DND-41 (cell line): ENCODE results near the gene ALDH1A2.

ENCODE experiments used
- ATAC-seq: fragments of 200-7000 bp; cut with Tn5 transposase; 3 replicates; pipeline ENCODE4 v1.9.1; 2021; ENCODE audit warnings: low read depth; ENCODE audit not compliant: insufficient read depth
- DNase-seq: peaks from one replicate; pipeline ENCODE4 v3.0.0-alpha.2; 2020
- H2AFZ ChIP-seq: 2 replicates; pipeline ENCODE4 v1.6.0; 2012; ENCODE audit warnings: low read depth, low read length
- H3K27ac ChIP-seq: 2 replicates; pipeline ENCODE4 v1.5.1; 2012; ENCODE audit warnings: low read length, inconsistent platforms
- H3K27me3 ChIP-seq: fragments of 200-600 bp; sonication (generic); 2 replicates; pipeline ENCODE4 v1.6.0; 2012; ENCODE audit warnings: low read length, mild to moderate bottlenecking, inconsistent platforms; ENCODE audit not compliant: insufficient read depth, poor library complexity
- H3K36me3 ChIP-seq: 2 replicates; pipeline ENCODE4 v1.5.1; 2012; ENCODE audit warnings: low read length, inconsistent platforms; ENCODE audit not compliant: insufficient read depth
- H3K4me1 ChIP-seq: 2 replicates; pipeline ENCODE4 v1.5.1; 2012; ENCODE audit warnings: mild to moderate bottlenecking, low read length; ENCODE audit not compliant: insufficient read depth
- H3K4me2 ChIP-seq: 2 replicates; pipeline ENCODE4 v1.6.0; 2012; ENCODE audit warnings: mild to moderate bottlenecking, moderate library complexity, low read length, inconsistent platforms; ENCODE audit not compliant: insufficient read depth
- H3K4me3 ChIP-seq, 2 experiments: fragments of 200-600 bp in 1 of 2; shearing (Covaris generic) in 1 of 2; 2 replicates each; pipeline ENCODE4 v1.5.1; 2012 to 2016; ENCODE audit warnings: inconsistent platforms in 2 of 2, low read length in 2 of 2, mild to moderate bottlenecking in 2 of 2, low read depth in 1 of 2, moderate library complexity in 1 of 2
- H3K79me2 ChIP-seq: 2 replicates; pipeline ENCODE4 v1.6.0; 2012; ENCODE audit warnings: low read length, inconsistent platforms; ENCODE audit not compliant: insufficient read depth
- H3K9ac ChIP-seq: 2 replicates; pipeline ENCODE4 v1.6.0; 2012; ENCODE audit warnings: low read depth, mild to moderate bottlenecking, inconsistent platforms, low read length, moderate library complexity
- H3K9me3 ChIP-seq: 2 replicates; pipeline ENCODE4 v1.5.1; 2012; ENCODE audit warnings: low read length, moderate library complexity, mild to moderate bottlenecking, inconsistent platforms; ENCODE audit not compliant: insufficient read depth, severe bottlenecking
- H4K20me1 ChIP-seq: 2 replicates; pipeline ENCODE4 v1.6.0; 2012; ENCODE audit warnings: low read length; ENCODE audit not compliant: insufficient read depth
- EZH2 ChIP-seq: IDR thresholded peaks from 3 replicates; pipeline ENCODE4 v1.6.1; 2012; ENCODE audit warnings: borderline replicate concordance, low read depth, mild to moderate bottlenecking, moderate library complexity, low read length, inconsistent platforms; ENCODE audit not compliant: severe bottlenecking
- TF ChIP-seq, protein P1 (sequence below): IDR thresholded peaks from 2 replicates; pipeline ENCODE4 v1.5.1; 2012; ENCODE audit warnings: borderline replicate concordance, low read length, moderate library complexity, mild to moderate bottlenecking; ENCODE audit not compliant: poor library complexity, severe bottlenecking; ENCODE audit errors: extremely low read depth

ALDH1A2 gene

DNA sequence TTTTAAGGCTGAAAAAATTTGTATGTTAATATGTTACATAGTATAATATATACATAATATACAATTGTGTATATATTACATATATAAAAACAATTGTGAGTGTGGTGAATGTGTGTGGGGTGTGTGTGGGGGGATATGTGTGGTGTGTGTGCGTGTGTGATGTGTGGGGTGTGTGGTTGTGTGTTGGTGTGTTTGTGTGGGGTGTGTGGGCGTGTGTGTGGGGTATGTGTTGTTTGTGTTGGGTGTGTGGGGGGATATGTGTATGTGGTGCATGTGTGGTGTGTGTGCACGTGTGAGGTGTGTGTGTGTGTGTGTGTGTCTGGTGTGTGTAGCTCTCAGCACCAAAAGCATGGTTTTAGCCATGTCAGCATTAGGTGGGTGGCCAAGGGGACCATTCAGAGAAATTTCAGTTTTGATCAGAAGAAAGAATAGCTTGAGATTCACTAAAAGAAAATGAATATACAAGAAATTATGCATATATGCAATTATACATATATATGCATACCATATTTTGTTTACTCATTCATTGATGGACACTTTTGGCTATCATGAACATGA lies 118.9 kb downstream of the ALDH1A2 start:
- Histone ChIP-seq H3K27me3 (peaks cover 11% of the 10 kb centered on the region), H3K4me1 (no peaks in the 10 kb centered on the region), H3K9me3 (no peaks in the 10 kb centered on the region), H4K20me1 (no peaks in the 10 kb centered on the region), H3K27ac (no peak overlapping the region), H3K9ac (no peak overlapping the region), H2AFZ (no peak overlapping the region), H3K79me2 (no peaks in the 10 kb centered on the region), H3K4me3 (no peak overlapping the region), H3K36me3 (no peaks in the 10 kb centered on the region), H3K4me2 (no peak overlapping the region)
- ATAC-seq, result no peak
- DNase-seq, result no peak
- no peak for TF ChIP-seq EZH2
- TF ChIP-seq, protein P1, sequence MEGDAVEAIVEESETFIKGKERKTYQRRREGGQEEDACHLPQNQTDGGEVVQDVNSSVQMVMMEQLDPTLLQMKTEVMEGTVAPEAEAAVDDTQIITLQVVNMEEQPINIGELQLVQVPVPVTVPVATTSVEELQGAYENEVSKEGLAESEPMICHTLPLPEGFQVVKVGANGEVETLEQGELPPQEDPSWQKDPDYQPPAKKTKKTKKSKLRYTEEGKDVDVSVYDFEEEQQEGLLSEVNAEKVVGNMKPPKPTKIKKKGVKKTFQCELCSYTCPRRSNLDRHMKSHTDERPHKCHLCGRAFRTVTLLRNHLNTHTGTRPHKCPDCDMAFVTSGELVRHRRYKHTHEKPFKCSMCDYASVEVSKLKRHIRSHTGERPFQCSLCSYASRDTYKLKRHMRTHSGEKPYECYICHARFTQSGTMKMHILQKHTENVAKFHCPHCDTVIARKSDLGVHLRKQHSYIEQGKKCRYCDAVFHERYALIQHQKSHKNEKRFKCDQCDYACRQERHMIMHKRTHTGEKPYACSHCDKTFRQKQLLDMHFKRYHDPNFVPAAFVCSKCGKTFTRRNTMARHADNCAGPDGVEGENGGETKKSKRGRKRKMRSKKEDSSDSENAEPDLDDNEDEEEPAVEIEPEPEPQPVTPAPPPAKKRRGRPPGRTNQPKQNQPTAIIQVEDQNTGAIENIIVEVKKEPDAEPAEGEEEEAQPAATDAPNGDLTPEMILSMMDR, result no peak

DNA sequence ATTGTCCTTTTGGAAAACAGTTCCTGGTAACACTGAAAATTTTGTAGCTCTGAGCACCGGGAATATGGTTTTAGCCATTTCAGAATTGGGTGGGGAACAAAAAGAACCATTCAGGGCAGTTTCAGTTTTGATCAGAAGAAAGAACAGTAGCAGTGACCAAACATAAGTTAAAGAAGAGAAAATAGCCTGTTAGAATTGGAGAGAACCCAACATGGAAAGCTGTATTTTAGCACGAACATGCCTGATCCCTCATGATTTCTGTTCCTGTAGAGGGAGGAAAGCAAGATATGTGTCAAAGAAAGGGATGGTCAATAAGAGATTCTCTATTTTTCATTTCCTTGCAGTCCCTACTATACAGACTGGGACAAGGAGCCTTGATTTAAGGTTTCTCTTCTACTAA lies 119.9 kb downstream of the ALDH1A2 start:
- Histone ChIP-seq H3K4me2 (no peak overlapping the region), H3K9me3 (no peaks in the 10 kb centered on the region), H3K4me1 (no peaks in the 10 kb centered on the region), H3K27ac (no peak overlapping the region), H4K20me1 (no peaks in the 10 kb centered on the region), H3K27me3 (peaks cover 5% of the 10 kb centered on the region), H3K9ac (no peak overlapping the region), H3K4me3 (no peak overlapping the region), H2AFZ (no peak overlapping the region), H3K79me2 (no peaks in the 10 kb centered on the region), H3K36me3 (no peaks in the 10 kb centered on the region)
- no peak for TF ChIP-seq EZH2
- TF ChIP-seq, protein P1, result no peak
- DNase-seq (no peak), ATAC-seq (no peak)

DNA sequence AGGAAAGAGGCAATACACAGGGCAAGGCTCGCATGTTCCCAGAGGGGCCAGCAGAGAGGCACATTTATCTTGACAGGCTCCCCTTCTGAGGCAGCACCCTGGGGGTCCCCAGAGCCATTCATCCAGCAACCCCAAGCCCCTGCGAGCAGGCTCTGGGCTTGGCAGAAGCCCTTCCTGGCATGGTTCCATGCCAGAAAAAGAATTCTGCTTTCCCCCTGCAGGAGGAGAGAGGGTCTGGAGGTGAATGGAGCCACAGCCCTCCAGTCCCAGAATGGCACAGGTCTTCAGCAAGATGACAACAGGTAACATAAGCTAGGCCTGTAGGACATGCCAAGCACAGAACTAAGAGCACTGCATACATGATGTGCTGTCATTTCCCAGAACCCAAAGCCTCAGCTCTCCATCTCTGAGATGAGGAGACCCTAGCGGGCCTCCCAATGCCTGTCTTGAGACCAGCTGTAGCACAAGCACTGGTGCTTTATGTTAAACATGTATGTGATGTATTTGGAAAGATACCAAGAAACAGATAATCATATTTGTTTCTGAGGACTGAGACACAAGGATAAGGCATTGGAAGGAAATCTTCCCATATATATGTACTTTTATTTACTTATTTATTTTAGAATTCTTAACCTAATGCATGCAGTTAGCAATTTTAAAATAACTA lies 121.6 kb downstream of the ALDH1A2 start:
- H3K9me3 ChIP-seq, result no peaks in the 10 kb centered on the region
- TF ChIP-seq EZH2, result no peak
- TF ChIP-seq, protein P1, result no peak
- H3K27me3 ChIP-seq, result peaks cover 8% of the 10 kb centered on the region
- no peak overlapping the region for H3K4me2 ChIP-seq
- no peaks in the 10 kb centered on the region for H3K79me2 ChIP-seq
- H3K4me3 ChIP-seq, result no peak overlapping the region
- no peak for DNase-seq
- ATAC-seq, result no peak
- no peak overlapping the region for H2AFZ ChIP-seq
- H3K9ac ChIP-seq, result no peak overlapping the region
- H3K36me3 ChIP-seq, result no peaks in the 10 kb centered on the region
- no peak overlapping the region for H3K27ac ChIP-seq
- no peaks in the 10 kb centered on the region for H3K4me1 ChIP-seq
- no peaks in the 10 kb centered on the region for H4K20me1 ChIP-seq
